Measurements from ENCODE around the gene CSNK2A1. TPM values are rescaled to one million over a fixed set of nuclear protein-coding genes. Genes with fewer than 3 reads are reported as not detected.
A peak's percentile ranks its signal among the peaks of the same experiment; 100 is the strongest.

The CSNK2A1 gene
- total RNA-seq, 6 experiments from 2014 or later = 30.4 to 62.6 (median 37.1) TPM

DNA sequence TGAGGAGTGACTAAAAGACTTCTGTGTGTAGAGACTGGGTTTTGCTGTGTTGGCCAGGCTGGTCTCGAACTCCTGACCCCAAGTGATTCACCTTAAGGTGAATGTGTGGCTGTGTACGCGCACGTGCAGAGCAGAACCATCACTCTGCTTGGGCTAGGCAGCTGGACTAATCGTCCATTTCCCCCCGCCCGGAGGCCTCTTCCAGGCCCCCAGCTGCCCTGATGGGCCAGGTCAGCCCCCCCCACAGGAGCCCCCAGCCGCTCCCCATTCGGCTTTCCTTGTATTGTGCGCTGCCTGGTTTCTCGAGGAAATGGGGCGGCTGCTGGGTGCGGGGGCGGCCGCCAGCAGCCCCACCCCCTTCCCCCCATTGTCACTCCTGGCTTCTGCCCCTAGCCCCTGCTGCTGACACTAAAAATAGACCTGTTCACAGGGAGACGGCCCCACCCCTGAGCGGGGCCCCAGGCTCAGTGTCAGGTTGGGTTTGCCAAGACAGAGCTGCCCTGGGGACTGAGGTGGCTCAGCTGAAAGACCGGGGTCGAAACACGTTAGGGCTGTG is 24.6 kb upstream of the CSNK2A1 start:
- ATAC-seq (peak in 1 of 4 donors; percentile 20), DNase-seq (no peak)
- intact Hi-C loops (cut with DNase I) = loop anchor here (10.0 kb wide), 2 partner anchors 97 to 157 kb away; no protein-coding TSS in a partner anchor
- TF ChIP-seq POLR2A (IDR thresholded peaks at IDR 0.05) = no peak
- TF ChIP-seq, protein P1, sequence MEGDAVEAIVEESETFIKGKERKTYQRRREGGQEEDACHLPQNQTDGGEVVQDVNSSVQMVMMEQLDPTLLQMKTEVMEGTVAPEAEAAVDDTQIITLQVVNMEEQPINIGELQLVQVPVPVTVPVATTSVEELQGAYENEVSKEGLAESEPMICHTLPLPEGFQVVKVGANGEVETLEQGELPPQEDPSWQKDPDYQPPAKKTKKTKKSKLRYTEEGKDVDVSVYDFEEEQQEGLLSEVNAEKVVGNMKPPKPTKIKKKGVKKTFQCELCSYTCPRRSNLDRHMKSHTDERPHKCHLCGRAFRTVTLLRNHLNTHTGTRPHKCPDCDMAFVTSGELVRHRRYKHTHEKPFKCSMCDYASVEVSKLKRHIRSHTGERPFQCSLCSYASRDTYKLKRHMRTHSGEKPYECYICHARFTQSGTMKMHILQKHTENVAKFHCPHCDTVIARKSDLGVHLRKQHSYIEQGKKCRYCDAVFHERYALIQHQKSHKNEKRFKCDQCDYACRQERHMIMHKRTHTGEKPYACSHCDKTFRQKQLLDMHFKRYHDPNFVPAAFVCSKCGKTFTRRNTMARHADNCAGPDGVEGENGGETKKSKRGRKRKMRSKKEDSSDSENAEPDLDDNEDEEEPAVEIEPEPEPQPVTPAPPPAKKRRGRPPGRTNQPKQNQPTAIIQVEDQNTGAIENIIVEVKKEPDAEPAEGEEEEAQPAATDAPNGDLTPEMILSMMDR (IDR thresholded peaks at IDR 0.05) = no peak
- Histone ChIP-seq H3K36me3 (no peaks in the 10 kb centered on the region), H3K4me3 (no peak overlapping the region), H3K27ac (no peak overlapping the region), H3K9me3 (no peaks in the 10 kb centered on the region), H3K4me1 (no peaks in the 10 kb centered on the region), H3K27me3 (no peaks in the 10 kb centered on the region)
- WGBS (ENCODE audit: insufficient coverage, low coverage, low lambda C conversion rate, missing lambda C conversion rate) = 20% methylated on average over 1 of the region's 20 CpGs

GRCh38 chr20:564192-564591 is 20.6 kb upstream of the CSNK2A1 start:
- no peak for DNase-seq
- intact Hi-C loops (cut with DNase I) = loop anchor here (5.0 to 10.0 kb wide), 3 partner anchors 101 to 168 kb away; no protein-coding TSS in a partner anchor
- TF ChIP-seq POLR2A (IDR thresholded peaks at IDR 0.05) = no peak
- TF ChIP-seq, protein P1 (IDR thresholded peaks at IDR 0.05) = no peak
- H3K27ac ChIP-seq = no peak overlapping the region
- no peaks in the 10 kb centered on the region for H3K36me3 ChIP-seq
- H3K9me3 ChIP-seq = no peaks in the 10 kb centered on the region
- no peak overlapping the region for H3K4me3 ChIP-seq
- H3K27me3 ChIP-seq = no peaks in the 10 kb centered on the region
- ATAC-seq = no peak
- 89% methylated on average over 3 of the region's 3 CpGs for WGBS (ENCODE audit: insufficient coverage, low coverage, low lambda C conversion rate, missing lambda C conversion rate)
- H3K4me1 ChIP-seq = no peaks in the 10 kb centered on the region

DNA sequence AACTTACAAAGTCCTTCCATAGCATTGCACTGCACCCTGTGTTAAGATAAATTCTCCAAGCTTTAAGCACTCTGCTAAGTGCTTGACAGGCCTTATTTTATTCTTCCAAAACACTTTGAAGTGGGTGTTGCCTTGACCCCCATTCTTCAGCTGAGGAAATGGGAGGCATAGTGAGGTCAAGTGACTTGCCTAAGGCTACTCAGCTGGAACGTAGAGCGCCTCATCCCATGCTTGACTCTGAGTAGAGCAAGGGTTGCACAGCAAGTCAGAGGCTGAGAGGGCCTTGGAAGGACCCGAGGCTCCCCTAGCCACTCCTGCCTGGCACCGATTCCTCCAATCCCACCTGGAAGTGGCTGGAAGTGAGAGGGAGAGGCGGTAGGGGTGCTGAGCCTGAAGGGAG is 19.6 kb upstream of the CSNK2A1 start:
- WGBS (ENCODE audit: insufficient coverage, low coverage, low lambda C conversion rate, missing lambda C conversion rate) = 40% methylated on average over 1 of the region's 5 CpGs
- H3K4me3 ChIP-seq = no peak overlapping the region
- H3K27ac ChIP-seq = no peak overlapping the region
- H3K4me1 ChIP-seq = no peaks in the 10 kb centered on the region
- no peaks in the 10 kb centered on the region for H3K36me3 ChIP-seq
- TF ChIP-seq POLR2A (IDR thresholded peaks at IDR 0.05) = no peak
- TF ChIP-seq, protein P1 (IDR thresholded peaks at IDR 0.05) = no peak
- intact Hi-C loops (cut with DNase I) = loop anchor here (5.0 to 10.0 kb wide), 3 partner anchors 102 to 169 kb away; no protein-coding TSS in a partner anchor
- no peak for DNase-seq
- H3K27me3 ChIP-seq = no peaks in the 10 kb centered on the region
- ATAC-seq = no peak
- H3K9me3 ChIP-seq = no peaks in the 10 kb centered on the region

DNA sequence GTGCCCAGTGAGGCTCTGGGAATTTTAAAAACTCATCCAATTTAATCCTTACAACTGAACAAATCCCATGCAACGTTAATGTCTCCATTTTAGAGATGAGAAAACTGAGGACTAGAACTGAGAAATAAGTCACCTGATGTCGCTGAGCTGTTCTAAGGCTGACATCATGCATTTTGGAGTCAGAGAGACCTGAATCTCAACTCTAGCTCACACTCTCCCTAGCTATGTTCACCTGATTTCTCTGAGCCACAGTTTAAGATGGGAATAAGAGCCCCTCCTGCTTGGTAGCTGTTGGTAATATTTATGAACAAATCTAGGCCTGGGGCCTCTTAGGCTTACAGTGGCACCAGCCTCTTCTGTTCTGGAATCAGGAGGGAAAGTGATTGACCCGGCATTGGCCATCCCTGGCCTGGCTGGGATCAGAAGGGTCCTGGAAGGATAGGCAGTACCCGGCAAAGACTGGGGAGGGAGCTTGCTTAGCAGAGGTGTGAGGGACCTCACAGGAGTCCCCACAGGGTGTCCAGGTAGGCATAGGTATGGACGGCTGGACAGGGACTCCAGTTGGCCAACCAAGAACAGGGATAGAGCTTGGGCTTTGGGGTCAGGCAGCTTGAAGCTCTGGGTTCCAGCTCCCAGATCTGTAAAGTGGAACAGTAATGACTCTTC is 18.8 kb upstream of the CSNK2A1 start:
- Histone ChIP-seq H3K4me1 (no peaks in the 10 kb centered on the region), H3K36me3 (no peaks in the 10 kb centered on the region), H3K27me3 (no peaks in the 10 kb centered on the region), H3K9me3 (no peaks in the 10 kb centered on the region), H3K4me3 (no peak overlapping the region), H3K27ac (no peak overlapping the region)
- ATAC-seq = no peak
- 67% methylated on average over 3 of the region's 5 CpGs for WGBS (ENCODE audit: insufficient coverage, low coverage, low lambda C conversion rate, missing lambda C conversion rate)
- intact Hi-C loops (cut with DNase I) = loop anchor here (5.0 to 10.0 kb wide), 3 partner anchors 102 to 170 kb away; no protein-coding TSS in a partner anchor
- no peak for TF ChIP-seq POLR2A (IDR thresholded peaks at IDR 0.05)
- TF ChIP-seq, protein P1 (IDR thresholded peaks at IDR 0.05) = no peak
- no peak for DNase-seq
